Measurements from ENCODE around the gene ATG4B.

DNA sequence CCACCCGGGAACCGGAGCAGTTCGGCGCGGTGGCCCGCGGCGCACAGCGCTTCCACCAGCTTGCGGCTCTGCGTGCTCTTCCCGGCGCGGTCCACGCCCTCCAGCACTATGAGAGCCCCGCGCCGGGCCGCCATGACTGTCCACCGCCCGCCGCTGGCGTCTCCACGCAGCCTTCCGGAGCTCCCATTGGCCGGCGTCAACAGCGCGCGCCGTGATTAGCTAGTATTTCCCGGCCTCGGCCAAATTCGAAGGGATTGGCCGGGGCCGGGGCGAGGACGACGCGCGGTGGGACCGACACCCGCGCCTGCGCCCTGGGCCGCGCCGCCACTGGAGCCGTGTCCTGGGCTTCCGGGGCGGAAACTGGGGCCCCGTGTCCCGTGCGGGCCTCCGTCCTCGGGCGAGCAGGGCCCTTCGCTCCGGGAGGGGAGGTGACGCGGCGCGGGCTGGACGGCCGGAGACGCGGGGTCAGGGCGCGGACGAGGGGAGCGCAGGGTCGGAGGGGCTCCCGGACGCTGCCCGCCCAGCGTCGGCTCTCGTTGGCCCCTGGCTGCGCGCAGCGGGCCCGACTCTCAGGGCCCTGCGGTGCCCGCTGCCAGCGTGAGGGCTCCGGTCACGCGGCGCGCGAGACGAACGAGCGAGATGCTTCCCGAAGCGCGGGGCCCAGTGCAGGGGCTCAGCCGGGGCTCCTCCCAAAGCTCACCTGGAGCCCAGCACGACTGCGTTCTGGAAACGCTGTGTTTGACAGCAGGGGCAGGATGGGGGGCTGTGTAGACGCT lies 49.3 kb downstream of the ATG4B start, which contains the start of gene DTYMK:
- TF ChIP-seq EP300 (IDR thresholded peaks at IDR 0.05): peak; percentile 17 to 91
- TF ChIP-seq, protein P1, sequence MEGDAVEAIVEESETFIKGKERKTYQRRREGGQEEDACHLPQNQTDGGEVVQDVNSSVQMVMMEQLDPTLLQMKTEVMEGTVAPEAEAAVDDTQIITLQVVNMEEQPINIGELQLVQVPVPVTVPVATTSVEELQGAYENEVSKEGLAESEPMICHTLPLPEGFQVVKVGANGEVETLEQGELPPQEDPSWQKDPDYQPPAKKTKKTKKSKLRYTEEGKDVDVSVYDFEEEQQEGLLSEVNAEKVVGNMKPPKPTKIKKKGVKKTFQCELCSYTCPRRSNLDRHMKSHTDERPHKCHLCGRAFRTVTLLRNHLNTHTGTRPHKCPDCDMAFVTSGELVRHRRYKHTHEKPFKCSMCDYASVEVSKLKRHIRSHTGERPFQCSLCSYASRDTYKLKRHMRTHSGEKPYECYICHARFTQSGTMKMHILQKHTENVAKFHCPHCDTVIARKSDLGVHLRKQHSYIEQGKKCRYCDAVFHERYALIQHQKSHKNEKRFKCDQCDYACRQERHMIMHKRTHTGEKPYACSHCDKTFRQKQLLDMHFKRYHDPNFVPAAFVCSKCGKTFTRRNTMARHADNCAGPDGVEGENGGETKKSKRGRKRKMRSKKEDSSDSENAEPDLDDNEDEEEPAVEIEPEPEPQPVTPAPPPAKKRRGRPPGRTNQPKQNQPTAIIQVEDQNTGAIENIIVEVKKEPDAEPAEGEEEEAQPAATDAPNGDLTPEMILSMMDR (IDR thresholded peaks at IDR 0.05): peak in 2 of 5 experiments; percentile 33 to 58
- TF ChIP-seq POLR2A (IDR thresholded peaks at IDR 0.05): peak; percentile 52 to 86
